Tibial nerve (tissue), 4 donors: ENCODE measurements around the gene RFPL1.

ENCODE experiments used
- EP300 ChIP-seq, 2 donors: sonication (generic); formaldehyde crosslinking; IDR thresholded peaks; one replicate each; pipeline ENCODE4 v1.6.1; 2017; ENCODE audit warnings: antibody characterized with exemption in 2 of 2, mild to moderate bottlenecking in 1 of 2
- POLR2A ChIP-seq, 2 donors: fragments of 450-650 bp; IDR thresholded peaks; one replicate each; pipeline ENCODE4 v1.6.1; 2017; ENCODE audit warnings: antibody characterized with exemption in 2 of 2, mild to moderate bottlenecking in 2 of 2, moderate library complexity in 2 of 2
- TF ChIP-seq, protein P1 (sequence below), 5 experiments: fragments of 200-600 bp in 3 of 5; fragments of 450-650 bp in 2 of 5; sonication (generic) in 3 of 5; IDR thresholded peaks; one replicate each; pipeline ENCODE4 v1.5.1; 2016 to 2019; ENCODE audit warnings: antibody characterized with exemption in 5 of 5, mild to moderate bottlenecking in 3 of 5, moderate library complexity in 2 of 5

DNA sequence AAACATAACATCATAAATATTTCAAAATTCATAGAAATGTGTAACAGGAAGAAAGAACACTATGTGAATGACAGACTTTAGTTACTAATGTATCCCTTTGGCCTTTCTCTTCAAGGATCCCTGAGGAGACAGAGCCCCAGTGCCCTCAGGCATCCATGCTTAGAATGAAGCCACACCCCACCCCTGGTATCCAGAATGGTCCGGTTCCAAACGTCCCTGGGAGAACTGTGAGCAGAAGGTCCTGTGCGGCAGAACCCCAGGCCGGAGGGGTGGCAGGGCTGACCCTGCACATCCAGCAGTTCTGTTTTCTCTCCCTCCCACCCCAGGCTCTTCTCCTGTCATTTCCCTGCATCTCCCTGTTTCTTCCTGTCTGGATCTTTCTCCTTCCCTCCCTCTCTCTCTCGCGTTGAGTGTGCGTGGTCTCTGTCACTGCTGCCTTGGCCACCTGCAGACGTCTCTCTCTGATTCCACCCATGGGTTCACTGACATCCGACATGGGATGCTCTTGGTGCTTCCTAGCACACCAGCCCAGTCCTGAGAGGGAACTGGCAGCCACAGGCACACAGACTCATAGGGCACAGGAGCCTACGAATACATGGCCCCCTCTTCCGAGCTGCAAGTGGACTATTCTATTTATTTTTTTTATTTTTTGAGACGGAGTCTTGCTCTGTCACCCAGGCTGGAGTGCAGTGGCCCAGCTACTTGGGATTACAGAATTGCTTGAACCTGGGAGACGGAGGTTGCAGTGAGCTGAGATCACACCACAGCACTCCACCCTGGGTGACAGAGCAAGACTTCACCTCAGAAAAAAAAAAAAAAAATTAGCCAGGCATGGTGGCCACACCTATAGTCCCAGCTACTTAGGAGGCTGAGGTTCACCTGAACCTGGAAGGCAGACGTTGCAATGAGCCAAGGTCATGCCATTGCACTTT, 5.7 kb downstream of the RFPL1 start:
- TF ChIP-seq, protein P1, sequence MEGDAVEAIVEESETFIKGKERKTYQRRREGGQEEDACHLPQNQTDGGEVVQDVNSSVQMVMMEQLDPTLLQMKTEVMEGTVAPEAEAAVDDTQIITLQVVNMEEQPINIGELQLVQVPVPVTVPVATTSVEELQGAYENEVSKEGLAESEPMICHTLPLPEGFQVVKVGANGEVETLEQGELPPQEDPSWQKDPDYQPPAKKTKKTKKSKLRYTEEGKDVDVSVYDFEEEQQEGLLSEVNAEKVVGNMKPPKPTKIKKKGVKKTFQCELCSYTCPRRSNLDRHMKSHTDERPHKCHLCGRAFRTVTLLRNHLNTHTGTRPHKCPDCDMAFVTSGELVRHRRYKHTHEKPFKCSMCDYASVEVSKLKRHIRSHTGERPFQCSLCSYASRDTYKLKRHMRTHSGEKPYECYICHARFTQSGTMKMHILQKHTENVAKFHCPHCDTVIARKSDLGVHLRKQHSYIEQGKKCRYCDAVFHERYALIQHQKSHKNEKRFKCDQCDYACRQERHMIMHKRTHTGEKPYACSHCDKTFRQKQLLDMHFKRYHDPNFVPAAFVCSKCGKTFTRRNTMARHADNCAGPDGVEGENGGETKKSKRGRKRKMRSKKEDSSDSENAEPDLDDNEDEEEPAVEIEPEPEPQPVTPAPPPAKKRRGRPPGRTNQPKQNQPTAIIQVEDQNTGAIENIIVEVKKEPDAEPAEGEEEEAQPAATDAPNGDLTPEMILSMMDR (IDR thresholded peaks at IDR 0.05): no peak
- TF ChIP-seq POLR2A (IDR thresholded peaks at IDR 0.05) (no peak), EP300 (IDR thresholded peaks at IDR 0.05) (no peak)
